ENCODE measurements around the gene EIF1. TPM values are rescaled to one million over a fixed set of nuclear protein-coding genes. Genes with fewer than 3 reads are reported as not detected.
A peak's percentile ranks its signal among the peaks of the same experiment; 100 is the strongest.

Gene EIF1
- total and polyA plus RNA-seq, 2 donors (not counting 1 experiment from before 2014, with no cell fraction given): 773 to 2,045 TPM

GRCh38 chr17:41728056-41728455, 39.4 kb downstream of the EIF1 start:
- WGBS (ENCODE audit: insufficient coverage): 33% methylated on average over 12 of the region's 12 CpGs
- POLR2A ChIA-PET: no interaction called here
- Mint-ChIP-seq H3K27ac (no peak overlapping the region), H3K4me3 (no peak overlapping the region), H3K27me3 (peaks cover 18% of the 10 kb centered on the region), H3K4me1 (no peaks in the 10 kb centered on the region), H3K9me3 (ENCODE audit: insufficient read depth) (no peaks in the 10 kb centered on the region)
- Histone ChIP-seq H3K27ac (ENCODE audit: low read length in 2 of 2) (no peak overlapping the region), H3K36me3 (replicated peaks in 1 of 2; ENCODE audit: control extremely low read depth in 1 of 2, control insufficient read depth in 1 of 2, extremely low read depth in 1 of 2, insufficient read depth in 2 of 2, low read length in 1 of 2) (no peaks in the 10 kb centered on the region), H3K4me3 (ENCODE audit: control extremely low read depth in 1 of 5, extremely low read depth in 1 of 5, insufficient read depth in 1 of 5, low read depth in 2 of 5, low read length in 4 of 5) (no peak overlapping the region), H3K4me2 (replicated peaks; ENCODE audit: low read depth, low read length, poor library complexity, severe bottlenecking) (no peak overlapping the region), H3K9ac (ENCODE audit: low read length) (no peak overlapping the region), H3K79me2 (ENCODE audit: control insufficient read depth, insufficient read depth, low read length) (no peaks in the 10 kb centered on the region), H4K20me1 (ENCODE audit: control insufficient read depth, insufficient read depth, low read length, poor library complexity, severe bottlenecking) (no peaks in the 10 kb centered on the region), H2AFZ (ENCODE audit: insufficient read depth, low read depth, low read length, poor library complexity, severe bottlenecking) (no peak overlapping the region), H3K27me3 (replicated peaks in 1 of 4; ENCODE audit: control extremely low read depth in 1 of 4, control insufficient read depth in 3 of 4, insufficient read depth in 4 of 4, low read length in 3 of 4) (peaks cover 0 to 16% (median under 1%) of the 10 kb centered on the region in 4 experiments), H3K4me1 (ENCODE audit: control insufficient read depth in 2 of 2, insufficient read depth in 2 of 2, low read length in 2 of 2) (peaks cover 0 to 7% of the 10 kb centered on the region in 2 donors), H3K9me3 (ENCODE audit: control extremely low read depth in 1 of 3, control insufficient read depth in 2 of 3, insufficient read depth in 1 of 3, low read length in 2 of 3) (peaks cover 0 to 3% (median 0%) of the 10 kb centered on the region in 3 donors)
- TF ChIP-seq EZH2 (IDR thresholded peaks at IDR 0.05; ENCODE audit: borderline replicate concordance, insufficient read depth, low read depth, low read length, poor library complexity, severe bottlenecking) (no peak), CTCF (IDR thresholded peaks at IDR 0.05) (no peak)
- ATAC-seq (ENCODE audit: low read depth) (no peak), DNase-seq (peak; percentile 26)
- CTCF ChIA-PET: no interaction called here
- intact Hi-C loops (cut with micrococcal nuclease): no loop called here

- no peaks in the 10 kb centered on the region for H3K9me3 Mint-ChIP-seq (ENCODE audit: insufficient read depth)
- no peak for TF ChIP-seq CTCF (IDR thresholded peaks at IDR 0.05)
- TF ChIP-seq EZH2 (IDR thresholded peaks at IDR 0.05; ENCODE audit: borderline replicate concordance, insufficient read depth, low read depth, low read length, poor library complexity, severe bottlenecking): no peak
- CTCF ChIA-PET: interaction anchor here (0.5 to 3.2 kb wide), 2 partner anchors 70 to 1663 kb away, joined by 3 to 18 read pairs; no protein-coding TSS in a partner anchor
- Histone ChIP-seq H3K9ac (ENCODE audit: low read length) (no peak overlapping the region), H2AFZ (ENCODE audit: insufficient read depth, low read depth, low read length, poor library complexity, severe bottlenecking) (no peak overlapping the region), H3K4me1 (ENCODE audit: control insufficient read depth in 2 of 2, insufficient read depth in 2 of 2, low read length in 2 of 2) (peaks cover 16 to 25% of the 10 kb centered on the region in 2 donors), H3K36me3 (replicated peaks in 1 of 2; ENCODE audit: control extremely low read depth in 1 of 2, control insufficient read depth in 1 of 2, extremely low read depth in 1 of 2, insufficient read depth in 2 of 2, low read length in 1 of 2) (no peaks in the 10 kb centered on the region), H3K27me3 (replicated peaks in 1 of 4; ENCODE audit: control extremely low read depth in 1 of 4, control insufficient read depth in 3 of 4, insufficient read depth in 4 of 4, low read length in 3 of 4) (peaks cover 0 to 39% (median 17%) of the 10 kb centered on the region in 4 experiments), H4K20me1 (ENCODE audit: control insufficient read depth, insufficient read depth, low read length, poor library complexity, severe bottlenecking) (no peaks in the 10 kb centered on the region), H3K4me2 (replicated peaks; ENCODE audit: low read depth, low read length, poor library complexity, severe bottlenecking) (no peak overlapping the region), H3K4me3 (ENCODE audit: control extremely low read depth in 1 of 5, extremely low read depth in 1 of 5, insufficient read depth in 1 of 5, low read depth in 2 of 5, low read length in 4 of 5) (no peak overlapping the region), H3K9me3 (ENCODE audit: control extremely low read depth in 1 of 3, control insufficient read depth in 2 of 3, insufficient read depth in 1 of 3, low read length in 2 of 3) (peaks cover 0 to 6% (median 0%) of the 10 kb centered on the region in 3 donors), H3K27ac (ENCODE audit: low read length in 2 of 2) (no peak overlapping the region), H3K79me2 (ENCODE audit: control insufficient read depth, insufficient read depth, low read length) (no peaks in the 10 kb centered on the region)
- POLR2A ChIA-PET: no interaction called here
- no peak overlapping the region for H3K27ac Mint-ChIP-seq
- WGBS (ENCODE audit: insufficient coverage): 44% methylated on average over 4 of the region's 4 CpGs
- ATAC-seq (ENCODE audit: low read depth) (no peak), DNase-seq (no peak)
- no peak overlapping the region for H3K4me3 Mint-ChIP-seq
- peaks cover 29% of the 10 kb centered on the region for H3K27me3 Mint-ChIP-seq
- intact Hi-C loops (cut with micrococcal nuclease): loop anchor here (10.0 kb wide), 1 partner anchor 234 kb away; the partner anchor contains the start of gene CNP
- peaks cover 9% of the 10 kb centered on the region for H3K4me1 Mint-ChIP-seq
These were observed 41.8 kb downstream of the EIF1 start for GRCh38 chr17:41730479-41730878.

Measured in B cell (primary cell).